ENCODE data around the gene NDOR1.

The NDOR1 gene

DNA sequence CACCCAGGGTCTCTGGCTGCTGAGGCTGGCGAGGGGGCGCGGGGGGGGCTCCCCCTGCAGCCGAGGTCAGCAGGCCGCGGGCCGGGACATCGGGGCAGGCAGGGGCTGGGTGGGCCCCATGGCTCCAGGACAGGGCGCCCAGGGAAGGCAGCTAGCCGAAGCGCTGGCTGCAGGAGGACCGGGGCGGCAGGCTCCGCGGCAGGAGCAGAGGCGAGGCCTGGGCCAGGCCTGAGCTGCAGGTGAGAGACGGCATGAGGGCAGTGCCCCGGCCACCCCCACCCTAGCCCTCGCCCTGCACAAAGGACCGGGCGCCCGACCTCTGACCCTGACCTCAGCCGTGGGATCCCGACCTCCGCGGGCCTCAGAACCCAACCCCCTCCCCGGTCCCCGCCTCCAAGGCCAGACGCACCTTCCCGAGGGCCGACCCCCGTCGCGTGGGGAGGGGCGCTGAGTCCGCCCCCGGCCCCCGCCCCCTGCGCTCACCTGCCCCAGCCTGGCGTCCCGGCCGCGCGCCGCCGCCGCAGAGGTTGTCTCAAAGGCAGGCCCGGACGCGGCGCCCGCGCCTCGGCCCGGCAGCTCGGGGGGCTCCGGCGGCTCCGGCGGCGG lies 16.1 kb downstream of the NDOR1 start:
- DNase-seq: no peak

DNA sequence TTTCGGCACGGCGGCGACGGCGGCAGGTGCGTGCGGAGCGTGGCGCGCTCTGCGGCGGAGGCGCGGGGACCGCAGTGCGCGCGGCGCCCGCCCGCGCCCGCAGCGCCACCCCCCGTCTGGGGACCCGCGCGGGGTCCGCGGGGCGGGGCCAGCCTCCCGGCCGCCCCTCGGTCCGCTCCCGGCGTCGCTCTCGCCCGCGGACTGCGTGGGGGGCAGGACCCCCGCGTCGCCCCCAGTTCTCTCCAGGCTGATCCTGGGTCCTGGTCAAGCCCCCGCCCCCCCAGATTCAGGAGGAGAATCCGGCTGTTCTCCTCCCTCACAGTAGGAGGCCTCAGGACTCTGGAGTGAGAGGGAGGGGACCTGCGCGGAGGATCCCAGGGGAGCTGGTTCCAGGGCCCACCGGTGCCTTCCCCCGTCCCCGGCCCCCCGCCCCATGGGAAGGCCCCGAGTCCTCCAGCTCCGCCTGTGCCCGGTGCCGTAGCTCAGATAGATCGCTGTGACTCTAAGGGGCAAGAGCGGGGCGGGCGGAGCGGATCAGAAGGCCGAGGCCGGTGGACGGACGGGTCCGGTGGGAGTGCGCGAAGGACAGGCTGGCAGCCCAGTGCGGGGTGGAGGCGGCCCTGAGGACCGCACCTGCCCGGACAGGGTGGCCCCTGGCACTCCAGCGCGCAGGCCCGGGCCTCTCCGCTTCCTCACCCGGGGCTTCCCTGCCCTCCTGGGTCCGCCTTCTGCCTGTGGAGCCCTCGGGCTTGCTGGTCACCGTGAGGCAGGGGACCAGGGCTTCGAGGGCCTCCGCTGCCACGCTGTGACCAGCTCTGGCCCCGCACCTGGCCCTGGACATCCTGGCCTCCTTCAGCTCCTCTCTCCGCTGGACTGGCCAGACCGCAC lies 16.9 kb downstream of the NDOR1 start, which contains the start of gene RNF208:
Gene RNF208, minus strand, starts transcription at position 51 of the 888 bp plus-strand sequence. CDS start 1,028 bp downstream, outside the sequence.
- DNase-seq: no peak

DNA sequence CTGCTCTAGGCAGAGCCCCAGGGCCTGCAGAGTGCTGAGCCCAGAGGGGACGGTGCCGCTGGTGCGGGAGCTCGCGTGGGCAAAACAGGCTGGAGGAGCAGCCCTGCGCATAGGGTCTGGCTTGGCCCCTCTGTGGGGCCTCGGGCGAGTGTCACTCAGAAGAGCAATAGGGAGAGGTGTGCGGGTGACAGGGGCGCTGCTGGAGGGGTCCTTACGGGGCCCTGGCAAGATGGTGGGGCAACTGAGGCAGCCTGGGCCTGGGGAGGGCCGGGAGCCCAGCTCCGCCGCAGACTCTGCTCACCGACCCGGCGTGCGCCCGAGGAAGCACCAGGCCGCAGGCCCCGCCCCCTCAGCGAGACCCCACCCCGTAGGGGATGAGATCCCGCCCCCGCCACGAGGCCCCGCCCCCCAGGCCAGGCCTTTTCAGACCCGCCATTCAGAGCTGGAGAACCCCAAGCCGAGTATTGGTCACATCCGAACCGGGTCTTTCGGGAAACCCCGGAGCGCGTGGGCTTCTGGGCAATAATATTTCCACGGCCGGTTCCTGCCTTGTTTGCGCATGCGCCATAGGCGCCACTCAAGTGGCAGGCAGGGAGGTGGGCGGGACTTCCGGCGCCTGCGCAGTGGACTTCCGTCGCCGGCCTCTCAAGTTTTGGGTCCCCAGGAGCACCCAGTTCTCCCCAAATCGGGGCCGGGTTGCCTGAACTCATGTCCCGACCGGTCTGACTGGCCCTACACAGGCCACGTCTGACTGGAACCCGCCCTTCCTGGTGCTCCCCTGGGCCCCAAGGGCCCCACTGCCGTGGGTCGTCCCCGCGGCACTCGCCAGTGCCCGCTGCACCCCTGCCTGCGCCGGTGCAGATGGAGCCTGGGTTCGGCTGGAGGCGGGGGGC lies 17.8 kb downstream of the NDOR1 start:
- DNase-seq: peak; percentile 99

DNA sequence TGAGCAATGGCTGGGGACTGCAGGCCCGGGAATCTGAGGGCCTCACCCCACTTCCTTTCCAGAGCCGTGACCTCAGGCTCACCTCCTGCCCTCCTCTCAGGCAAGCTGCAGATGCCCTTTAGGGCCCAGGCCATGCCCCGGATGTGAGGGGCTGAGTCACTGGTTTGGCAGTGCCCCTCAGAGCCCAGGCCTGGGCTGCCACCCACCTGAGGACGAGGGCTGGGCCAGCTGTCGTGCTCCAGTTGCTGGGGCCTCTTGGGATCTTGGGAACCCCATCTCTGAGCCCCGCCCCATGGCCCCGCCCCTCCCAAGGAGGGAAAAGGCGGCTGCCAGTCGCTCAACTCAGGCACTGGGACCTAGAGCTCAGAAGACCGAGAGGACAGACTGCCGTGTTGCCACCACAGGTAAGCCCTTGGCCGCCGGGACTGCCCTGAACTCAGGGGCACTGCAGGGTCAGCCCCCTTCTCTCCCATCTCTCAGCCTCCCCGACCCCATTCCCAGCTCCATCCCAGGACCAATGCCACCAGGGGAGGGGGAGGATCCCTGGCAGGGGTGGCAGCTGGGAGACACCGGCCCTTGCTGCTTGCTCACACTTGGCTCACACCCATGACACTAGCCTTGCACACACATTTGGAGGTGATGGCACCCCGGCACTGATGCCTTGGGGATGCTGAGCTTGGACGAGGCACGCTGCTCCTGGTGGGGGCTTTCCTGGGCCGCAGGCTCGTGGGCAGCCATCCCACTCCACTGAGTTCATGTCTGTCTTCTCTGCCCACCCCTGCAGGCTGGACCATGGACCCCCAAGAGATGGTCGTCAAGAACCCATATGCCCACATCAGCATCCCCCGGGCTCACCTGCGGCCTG lies 19.6 kb downstream of the NDOR1 start, which contains the start of gene CYSRT1:
Gene CYSRT1, plus strand, starts transcription at position 345 of the 865 bp plus-strand sequence. Its CDS starts 448 bp downstream, at position 793.
- no peak for DNase-seq

DNA sequence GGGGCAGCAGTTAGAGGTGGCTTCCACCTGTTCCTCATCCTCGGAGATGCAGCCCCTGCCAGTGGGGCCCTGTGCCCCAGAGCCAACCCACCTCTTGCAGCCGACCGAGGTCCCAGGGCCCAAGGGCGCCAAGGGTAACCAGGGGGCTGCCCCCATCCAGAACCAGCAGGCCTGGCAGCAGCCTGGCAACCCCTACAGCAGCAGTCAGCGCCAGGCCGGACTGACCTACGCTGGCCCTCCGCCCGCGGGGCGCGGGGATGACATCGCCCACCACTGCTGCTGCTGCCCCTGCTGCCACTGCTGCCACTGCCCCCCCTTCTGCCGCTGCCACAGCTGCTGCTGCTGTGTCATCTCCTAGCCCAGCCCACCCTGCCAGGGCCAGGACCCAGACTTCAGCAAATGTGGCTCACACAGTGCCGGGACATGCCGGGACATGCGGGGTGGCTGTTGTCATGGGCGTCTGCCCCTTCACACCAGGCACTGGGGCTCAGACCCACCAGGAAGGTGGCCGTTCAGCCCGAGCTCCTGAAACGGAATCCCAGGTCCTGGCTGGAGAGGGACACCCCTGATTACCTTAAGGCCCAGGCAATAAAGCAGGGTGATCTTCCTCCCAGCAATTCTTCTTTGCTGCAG lies 20.3 kb downstream of the NDOR1 start:
- DNase-seq: no peak

DNA sequence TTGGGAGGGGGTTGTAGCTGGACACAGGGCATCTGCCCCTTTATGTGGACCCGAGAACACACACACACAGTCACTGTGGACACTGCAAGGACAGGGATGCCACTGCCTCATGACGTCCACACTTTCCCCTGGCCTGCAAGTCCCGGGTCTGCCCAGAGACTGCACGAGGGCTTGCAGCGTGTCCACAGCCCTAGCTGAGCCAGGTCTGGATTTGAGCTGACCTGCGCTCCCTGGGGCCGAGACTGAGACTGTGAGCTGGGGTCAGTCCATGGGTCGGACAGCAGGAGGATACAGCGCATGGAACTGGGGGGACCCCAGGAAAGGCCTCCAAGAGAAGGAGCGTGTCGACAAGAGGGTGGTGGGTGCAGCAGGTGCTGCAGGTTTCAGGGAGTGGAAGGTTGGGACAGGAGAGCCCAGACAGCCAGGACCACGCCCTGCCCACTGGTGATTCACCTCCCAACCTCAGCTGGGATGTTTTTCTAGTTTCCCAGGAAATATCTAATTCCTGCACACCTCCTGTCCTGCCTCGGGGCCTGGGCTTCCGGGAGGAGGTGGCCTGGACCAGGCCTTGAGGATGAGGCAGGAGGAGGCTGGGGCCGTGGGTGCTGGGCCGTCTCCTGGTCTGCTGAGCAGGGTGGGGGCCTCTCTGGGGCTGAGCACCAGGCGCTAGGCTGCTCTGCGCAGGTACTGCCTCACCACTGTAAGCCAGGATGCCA lies 21.0 kb downstream of the NDOR1 start:
- no peak for DNase-seq

DNA sequence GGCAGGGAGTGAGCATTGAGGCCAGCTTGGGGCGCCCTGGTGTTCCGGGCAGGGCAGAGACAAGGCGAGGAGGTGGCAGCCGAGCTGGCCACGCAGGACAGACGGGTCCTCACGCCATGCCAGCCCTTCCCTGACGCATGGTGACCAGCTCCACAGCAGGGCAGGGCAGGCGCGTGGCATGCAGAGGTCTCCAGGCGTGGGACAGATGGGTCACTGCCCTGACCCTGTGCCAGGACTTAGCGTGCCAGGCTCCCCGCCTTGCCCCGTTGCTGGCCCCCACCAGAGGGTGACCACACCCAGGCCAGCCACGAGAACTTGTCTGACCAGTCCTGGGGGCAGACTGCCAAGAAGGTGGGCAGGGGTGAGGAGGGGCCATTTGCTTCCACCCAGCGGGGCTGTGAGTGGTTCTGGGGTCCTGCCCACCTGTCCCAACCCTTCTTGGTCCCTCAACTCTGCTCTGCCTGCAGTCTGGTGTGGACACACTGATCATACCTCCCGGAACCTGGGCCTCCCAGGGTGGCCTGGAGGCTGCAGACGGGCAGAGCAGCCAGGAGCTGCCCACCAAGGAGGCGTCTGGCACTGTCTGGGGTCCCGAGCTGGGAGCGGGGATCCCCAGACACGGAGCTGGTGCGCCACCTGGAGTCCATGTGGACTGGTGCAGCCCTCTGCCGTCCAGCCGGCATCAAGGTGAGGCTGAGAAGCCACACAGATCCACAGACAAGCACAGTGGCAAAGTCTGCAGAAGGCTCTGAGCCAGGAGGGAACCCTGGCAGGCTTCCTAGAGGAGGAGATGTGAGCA lies 21.8 kb downstream of the NDOR1 start, which contains the start of gene RNF224:
Gene RNF224, plus strand, starts transcription at position 449 of the 799 bp plus-strand sequence. CDS start 834 bp downstream, outside the sequence.
- peak; percentile 98 for DNase-seq

DNA sequence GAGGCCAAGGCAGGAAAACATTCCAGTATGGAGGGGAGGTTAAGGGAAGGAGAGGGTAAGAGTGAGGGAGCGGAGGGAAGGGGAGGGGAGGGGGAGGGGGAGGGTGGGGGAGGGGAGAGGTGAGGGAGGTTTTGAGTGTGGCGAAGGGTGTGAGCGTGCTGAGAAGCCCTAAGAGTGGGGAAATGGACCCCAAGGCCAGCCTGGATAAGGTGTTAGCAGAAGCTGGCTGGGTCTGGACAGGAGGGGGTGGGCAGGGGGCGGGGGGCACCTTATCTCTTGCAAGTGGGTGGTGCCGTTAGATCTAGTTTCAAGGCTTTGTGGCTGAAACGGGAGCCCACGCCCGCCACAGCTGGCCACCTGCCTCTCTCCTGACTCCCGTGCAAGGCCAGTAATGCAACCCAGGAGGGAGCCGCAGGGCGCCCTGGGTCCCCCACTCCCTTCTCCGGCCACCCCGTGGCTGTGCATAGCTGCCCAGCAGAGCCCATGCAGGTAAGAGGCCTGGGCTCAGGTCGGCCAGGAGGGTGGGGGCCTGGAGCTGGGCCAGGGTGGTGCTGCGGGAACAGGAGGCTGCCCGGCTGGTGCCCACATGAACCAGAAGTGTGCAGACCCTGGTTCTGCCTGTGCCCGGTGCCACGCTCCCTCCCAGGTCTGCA lies 22.5 kb downstream of the NDOR1 start:
- DNase-seq: no peak

DNA sequence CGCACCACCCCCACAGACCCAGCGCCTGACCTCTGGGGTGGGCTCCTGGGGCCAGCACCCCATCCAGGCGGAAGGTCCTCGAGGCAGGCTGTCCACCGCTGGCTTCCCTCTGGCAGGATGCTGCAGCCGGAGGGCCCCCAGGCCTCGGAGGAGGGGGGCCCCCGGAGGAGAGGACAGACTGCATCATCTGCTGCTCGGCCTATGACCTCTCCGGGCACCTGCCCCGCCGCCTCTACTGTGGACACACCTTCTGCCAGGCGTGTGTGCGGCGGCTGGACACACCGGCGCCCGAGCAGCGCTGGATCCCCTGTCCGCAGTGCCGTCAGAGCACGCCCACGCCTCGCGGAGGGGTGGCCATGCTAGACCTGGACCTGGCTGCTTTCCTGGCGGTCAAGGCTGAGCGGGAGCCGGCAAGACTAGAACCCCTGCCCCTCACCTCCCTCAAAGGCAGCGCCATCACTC lies 23.0 kb downstream of the NDOR1 start:
- DNase-seq: no peak

DNA sequence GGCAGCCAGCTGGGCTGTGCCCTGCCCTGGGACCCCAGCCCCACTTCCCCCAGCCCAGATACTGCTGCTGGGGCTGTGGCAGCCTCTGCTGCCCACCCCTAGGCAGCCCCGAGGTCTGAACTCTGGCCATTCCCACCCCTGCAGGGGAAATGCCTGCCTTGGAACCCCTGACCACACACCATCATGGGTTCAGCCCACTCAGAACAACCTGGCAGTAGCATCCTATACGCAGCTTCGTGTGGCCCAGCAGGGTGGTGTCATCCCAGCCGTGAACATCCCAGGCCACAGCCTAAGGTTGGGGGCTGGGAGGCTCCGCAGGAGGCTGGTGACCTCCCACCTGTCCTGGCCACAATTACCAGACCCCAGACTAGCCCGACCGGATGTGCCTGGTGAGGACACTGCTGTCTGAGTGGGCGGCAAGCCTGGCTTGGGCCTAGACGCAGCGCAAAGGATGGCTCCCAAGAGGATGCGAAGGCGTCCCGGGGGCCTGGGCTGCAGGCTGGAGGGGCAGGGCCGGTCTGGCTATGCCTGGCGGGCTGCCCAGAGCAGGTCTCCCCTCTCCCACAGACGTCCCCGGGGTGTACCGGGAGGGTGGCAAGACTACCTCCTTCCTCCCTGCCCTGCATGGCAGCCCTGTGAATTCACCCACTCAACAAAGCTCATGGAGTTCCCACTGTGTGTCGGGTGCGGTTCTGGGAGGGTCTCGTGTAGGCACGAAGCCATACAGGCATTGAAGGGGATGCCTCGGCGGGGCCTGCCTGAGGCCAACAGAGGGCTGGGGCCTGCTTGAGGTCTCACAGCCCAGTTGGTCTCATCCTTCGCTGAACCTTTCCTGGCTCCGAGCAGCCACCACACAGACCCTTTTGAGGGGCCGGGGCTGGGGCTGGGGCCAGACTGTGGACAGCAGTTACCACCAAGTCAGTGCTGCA lies 23.7 kb downstream of the NDOR1 start:
- DNase-seq: no peak

DNA sequence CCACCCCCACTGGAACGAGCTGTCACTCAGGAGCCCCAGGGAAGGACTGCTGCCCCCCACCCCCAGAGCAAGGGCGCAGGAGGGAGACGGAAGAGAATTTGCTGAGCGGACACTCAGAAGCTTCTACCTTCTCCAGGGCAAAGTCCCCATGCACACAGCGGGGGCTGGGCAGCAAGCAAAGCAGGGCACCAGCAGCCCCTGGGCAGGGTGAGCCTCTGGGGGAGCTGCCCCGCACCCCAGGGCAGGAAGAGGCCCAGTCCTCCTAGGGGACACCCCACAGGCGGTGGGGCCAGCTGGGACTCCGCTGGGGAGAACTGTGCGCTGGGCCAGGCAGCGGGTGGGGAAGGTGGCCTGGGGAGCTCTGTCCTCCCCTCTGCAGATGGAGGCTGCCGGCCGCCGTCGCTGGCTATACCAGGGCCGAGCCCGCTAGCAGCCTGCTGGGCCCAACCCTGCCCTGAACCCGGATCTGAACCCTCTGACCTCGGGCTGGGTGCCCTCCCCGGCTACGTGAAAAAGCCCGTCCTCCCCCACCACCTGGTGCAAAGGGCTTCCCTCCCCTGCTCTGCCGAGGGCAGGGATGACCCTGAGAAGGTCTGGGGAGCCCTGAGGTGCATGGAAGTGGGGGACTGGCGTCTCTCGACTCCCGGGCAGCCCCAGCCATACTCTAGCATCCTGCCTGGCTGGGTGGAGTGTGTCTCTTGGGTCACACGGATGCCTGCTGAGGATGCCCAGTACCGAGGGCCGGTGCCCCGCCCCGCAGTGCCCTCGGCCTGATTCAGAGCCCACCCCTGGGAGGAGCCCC lies 24.6 kb downstream of the NDOR1 start:
- no peak for DNase-seq

DNA sequence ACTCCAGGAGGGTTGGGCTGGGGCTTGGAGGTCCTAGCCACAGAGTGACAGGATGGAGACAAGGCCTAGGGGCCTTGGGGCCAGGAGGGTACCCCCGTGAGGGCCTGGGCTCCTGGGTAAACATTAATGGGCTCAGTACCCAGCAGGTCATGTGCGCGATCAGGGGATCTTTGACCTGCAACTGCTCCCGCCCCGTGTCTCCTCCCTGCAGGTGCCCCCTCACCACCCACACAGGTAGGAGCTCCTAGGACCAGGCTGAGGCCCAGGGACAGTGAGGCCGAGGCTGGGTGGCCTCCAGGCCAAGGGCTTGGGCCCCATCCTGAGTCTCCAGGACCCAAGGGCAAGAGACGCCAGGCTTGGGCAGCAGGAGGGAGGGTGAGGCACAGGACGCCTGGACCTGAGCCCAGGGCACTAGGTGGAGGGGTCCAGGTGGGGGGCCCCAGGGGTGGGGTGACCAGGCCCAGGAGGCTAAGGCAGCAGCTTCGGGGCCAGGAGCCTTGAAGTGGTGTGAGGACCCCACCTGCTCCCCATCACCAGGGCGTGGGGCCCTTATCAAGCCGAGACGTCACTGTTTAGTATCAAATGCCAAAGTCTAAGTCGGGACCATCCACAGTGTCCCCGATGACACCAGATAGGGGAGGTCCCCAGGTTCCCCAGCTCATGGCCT lies 25.3 kb downstream of the NDOR1 start, which contains the start of gene SLC34A3:
Gene SLC34A3, plus strand, starts transcription at position 197 of the 667 bp plus-strand sequence. CDS start 802 bp downstream, outside the sequence.
- no peak for DNase-seq

DNA sequence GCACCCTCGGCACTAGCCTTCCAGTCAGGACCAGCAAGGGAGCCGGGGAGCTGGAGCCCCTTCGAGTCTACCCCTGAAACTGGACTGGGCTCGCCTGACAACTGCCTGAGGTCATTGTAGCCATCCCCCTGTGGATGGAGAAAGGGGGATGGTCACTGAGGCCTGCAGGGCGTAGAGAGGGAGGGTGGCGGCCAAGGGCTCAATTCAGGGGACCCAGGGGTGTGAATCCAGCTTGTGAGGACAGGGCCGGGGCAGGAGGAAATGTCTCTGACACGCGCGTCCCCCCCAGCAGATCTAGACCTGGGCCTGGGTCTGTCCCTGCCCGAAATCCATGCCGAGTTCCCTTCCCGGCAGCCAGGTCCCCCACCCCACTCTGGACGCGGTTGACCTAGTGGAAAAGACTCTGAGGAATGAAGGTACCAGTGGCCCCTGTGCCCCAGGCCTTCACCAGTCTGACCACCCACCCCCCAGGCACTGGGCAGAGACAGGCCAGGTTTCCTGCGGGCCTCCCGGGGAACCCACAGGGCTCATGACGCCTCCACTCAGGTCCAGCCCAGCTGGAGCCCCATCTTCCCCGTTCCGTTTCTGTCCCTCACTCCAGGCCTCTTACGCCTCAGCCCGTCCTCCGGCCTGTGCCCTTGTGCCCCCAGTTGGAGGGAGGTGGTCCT lies 26.0 kb downstream of the NDOR1 start:
- DNase-seq: no peak

DNA sequence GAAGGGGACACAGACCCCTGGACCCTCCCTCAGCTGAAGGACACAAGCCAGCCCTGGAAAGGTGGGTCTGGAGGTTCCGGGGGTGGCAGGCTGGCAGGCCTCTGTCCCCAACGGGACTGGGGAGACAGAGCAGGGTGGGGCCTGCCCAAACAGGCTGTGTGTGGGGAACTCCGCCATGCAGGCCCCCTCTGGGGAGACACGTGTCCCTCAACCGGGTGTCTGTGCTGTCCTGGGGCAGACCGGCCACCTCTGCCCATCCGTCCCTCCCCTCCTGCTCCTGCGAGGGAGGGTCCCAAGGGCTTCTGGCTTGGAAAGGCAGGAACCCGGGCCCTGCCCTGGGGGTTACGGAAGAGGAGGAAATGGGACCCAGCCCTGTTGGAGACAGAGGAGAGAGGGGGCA lies 26.6 kb downstream of the NDOR1 start:
- DNase-seq: no peak

DNA sequence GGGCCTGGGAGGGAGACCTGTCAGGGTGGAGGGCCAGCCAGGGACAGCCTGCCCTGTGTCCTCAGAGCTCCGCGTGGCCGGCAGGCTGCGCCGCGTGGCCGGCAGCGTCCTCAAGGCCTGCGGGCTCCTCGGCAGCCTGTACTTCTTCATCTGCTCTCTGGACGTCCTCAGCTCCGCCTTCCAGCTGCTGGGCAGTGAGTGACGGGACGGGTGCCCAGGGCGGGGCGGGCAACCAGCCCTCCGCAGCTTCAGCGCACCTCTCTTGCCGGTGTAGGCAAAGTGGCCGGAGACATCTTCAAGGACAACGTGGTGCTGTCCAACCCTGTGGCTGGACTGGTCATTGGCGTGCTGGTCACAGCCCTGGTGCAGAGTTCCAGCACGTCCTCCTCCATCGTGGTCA lies 27.0 kb downstream of the NDOR1 start:
- no peak for DNase-seq

Measured in 8988T (cell line).